IMR-90 (cell line): ENCODE data around the gene OCLN.
"Not testable (repeated sequence)": the region's sequence is repeated elsewhere in the genome, so short reads cannot be mapped to it uniquely, and the experiment has no call there.

Source experiments
- BHLHE40 ChIP-seq: fragments of 150-350 bp; IDR thresholded peaks from 2 replicates; pipeline ENCODE4 v1.6.1; 2016; ENCODE audit warnings: mild to moderate bottlenecking, low read depth, low read length
- CEBPB ChIP-seq: IDR thresholded peaks from 2 replicates; pipeline ENCODE4 v1.6.1; 2012; ENCODE audit warnings: low read depth, low read length, improper control_type of control experiment
- CHD1 ChIP-seq: IDR thresholded peaks from 2 replicates; pipeline ENCODE4 v1.6.1; 2012; ENCODE audit warnings: low read depth, low read length, improper control_type of control experiment
- FOS ChIP-seq: fragments of 150-350 bp; IDR thresholded peaks from 2 replicates; pipeline ENCODE4 v1.6.1; 2016; ENCODE audit warnings: low read depth, low read length
- MAFK ChIP-seq: IDR thresholded peaks from 2 replicates; pipeline ENCODE4 v1.6.1; 2012; ENCODE audit warnings: low read depth, low read length, improper control_type of control experiment
- MAZ ChIP-seq: IDR thresholded peaks from 2 replicates; pipeline ENCODE4 v1.6.1; 2012; ENCODE audit warnings: low read depth, mild to moderate bottlenecking, low read length, improper control_type of control experiment, moderate library complexity, borderline replicate concordance
- POLR2A ChIP-seq: IDR thresholded peaks from 2 replicates; pipeline ENCODE4 v1.6.1; 2012; ENCODE audit warnings: mild to moderate bottlenecking, low read depth, low read length
- RAD21 ChIP-seq: IDR thresholded peaks from 2 replicates; pipeline ENCODE4 v1.6.1; 2012; ENCODE audit warnings: low read length, improper control_type of control experiment
- SMC3 ChIP-seq: fragments of 150-350 bp; IDR thresholded peaks from 2 replicates; pipeline ENCODE4 v1.6.1; 2016; ENCODE audit warnings: low read depth, mild to moderate bottlenecking, antibody characterized with exemption, low read length, moderate library complexity
- TF ChIP-seq, protein P1 (sequence below): conservative IDR thresholded peaks from 2 replicates; pipeline ENCODE4 v1.5.1; 2012; ENCODE audit warnings: mild to moderate bottlenecking, low read depth, low read length, improper control_type of control experiment
- TF ChIP-seq, protein P2 (sequence below): fragments of 150-350 bp; IDR thresholded peaks from 2 replicates; pipeline ENCODE4 v1.6.1; 2017; ENCODE audit warnings: mild to moderate bottlenecking, antibody characterized with exemption, low read length, low read depth

DNA sequence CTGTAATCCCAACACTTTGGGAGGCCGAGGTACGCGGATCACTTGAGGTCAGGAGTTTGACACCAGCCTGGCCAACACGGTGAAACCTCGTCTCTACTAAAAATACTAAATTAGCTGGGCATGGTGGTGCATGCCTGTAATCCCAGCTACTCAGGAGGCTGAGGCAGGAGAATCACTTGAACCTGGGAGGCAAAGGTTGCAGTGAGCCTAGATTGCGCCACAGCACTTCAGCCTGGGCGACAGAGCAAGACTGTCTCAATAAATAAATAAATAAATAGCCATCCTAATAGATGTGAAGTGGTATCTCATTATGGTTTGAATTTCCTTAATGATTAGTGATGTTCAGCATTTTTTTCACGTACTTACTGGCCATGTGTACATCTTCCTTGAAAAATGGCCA lies 42.1 kb upstream of the OCLN start:
- TF ChIP-seq, protein P1, sequence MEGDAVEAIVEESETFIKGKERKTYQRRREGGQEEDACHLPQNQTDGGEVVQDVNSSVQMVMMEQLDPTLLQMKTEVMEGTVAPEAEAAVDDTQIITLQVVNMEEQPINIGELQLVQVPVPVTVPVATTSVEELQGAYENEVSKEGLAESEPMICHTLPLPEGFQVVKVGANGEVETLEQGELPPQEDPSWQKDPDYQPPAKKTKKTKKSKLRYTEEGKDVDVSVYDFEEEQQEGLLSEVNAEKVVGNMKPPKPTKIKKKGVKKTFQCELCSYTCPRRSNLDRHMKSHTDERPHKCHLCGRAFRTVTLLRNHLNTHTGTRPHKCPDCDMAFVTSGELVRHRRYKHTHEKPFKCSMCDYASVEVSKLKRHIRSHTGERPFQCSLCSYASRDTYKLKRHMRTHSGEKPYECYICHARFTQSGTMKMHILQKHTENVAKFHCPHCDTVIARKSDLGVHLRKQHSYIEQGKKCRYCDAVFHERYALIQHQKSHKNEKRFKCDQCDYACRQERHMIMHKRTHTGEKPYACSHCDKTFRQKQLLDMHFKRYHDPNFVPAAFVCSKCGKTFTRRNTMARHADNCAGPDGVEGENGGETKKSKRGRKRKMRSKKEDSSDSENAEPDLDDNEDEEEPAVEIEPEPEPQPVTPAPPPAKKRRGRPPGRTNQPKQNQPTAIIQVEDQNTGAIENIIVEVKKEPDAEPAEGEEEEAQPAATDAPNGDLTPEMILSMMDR = not testable (repeated sequence)
- TF ChIP-seq POLR2A, BHLHE40, CEBPB, SMC3, CHD1, RAD21, MAFK, FOS, MAZ: not testable (repeated sequence)
- TF ChIP-seq, protein P2, sequence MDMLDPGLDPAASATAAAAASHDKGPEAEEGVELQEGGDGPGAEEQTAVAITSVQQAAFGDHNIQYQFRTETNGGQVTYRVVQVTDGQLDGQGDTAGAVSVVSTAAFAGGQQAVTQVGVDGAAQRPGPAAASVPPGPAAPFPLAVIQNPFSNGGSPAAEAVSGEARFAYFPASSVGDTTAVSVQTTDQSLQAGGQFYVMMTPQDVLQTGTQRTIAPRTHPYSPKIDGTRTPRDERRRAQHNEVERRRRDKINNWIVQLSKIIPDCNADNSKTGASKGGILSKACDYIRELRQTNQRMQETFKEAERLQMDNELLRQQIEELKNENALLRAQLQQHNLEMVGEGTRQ = not testable (repeated sequence)
